ENCODE data around the gene RAB31.

Gene RAB31

DNA sequence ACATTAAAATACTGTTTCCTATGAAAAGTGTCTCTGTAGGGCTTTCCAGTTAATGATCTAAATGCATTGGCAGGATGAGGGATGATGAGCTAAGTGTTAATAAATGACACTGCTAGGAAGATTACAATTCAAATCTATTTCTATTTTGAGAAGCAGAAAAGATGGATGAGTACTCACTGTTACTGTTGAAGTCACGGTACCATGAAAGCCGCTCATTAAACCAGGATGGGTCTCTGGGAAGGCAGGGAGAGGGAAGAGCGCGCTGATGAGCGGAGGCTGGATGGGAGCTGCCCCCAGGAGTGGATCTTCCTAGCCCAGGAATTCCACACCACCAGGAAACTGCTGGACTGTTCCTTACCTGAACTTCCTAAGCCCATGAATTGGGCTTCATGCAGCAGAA, 150.5 kb downstream of the RAB31 start:
- no peak overlapping the region for H3K4me2 ChIP-seq (ENCODE audit: insufficient read depth, low read length, poor library complexity, severe bottlenecking)
- no peak overlapping the region for H3K4ac ChIP-seq (ENCODE audit: low read length)
- H3K14ac ChIP-seq (ENCODE audit: low read length): no peak overlapping the region
- no peak overlapping the region for H2BK12ac ChIP-seq (ENCODE audit: low read length)
- no peak overlapping the region for H3K18ac ChIP-seq (ENCODE audit: low read length)
- H4K8ac ChIP-seq (ENCODE audit: low read depth, low read length): no peak overlapping the region
- H2BK15ac ChIP-seq (ENCODE audit: low read length): no peak overlapping the region
- no peak overlapping the region for H4K91ac ChIP-seq (ENCODE audit: low read depth, low read length, poor library complexity)
- H3K4me1 ChIP-seq (ENCODE audit: control insufficient read depth in 2 of 2, insufficient read depth in 1 of 2, low read depth in 1 of 2, low read length in 2 of 2): peaks cover 2 to 11% of the 10 kb centered on the region in 2 donors
- H3K27me3 ChIP-seq (ENCODE audit: control insufficient read depth in 3 of 3, insufficient read depth in 3 of 3, low read depth in 1 of 3, low read length in 3 of 3): no peaks in the 10 kb centered on the region
- H3K9ac ChIP-seq (ENCODE audit: low read depth, low read length, poor library complexity): no peak overlapping the region
- H3K27ac ChIP-seq (replicated peaks; ENCODE audit: low read length): no peak overlapping the region
- no peak overlapping the region for H3K23ac ChIP-seq (ENCODE audit: low read depth, low read length, poor library complexity)
- no peak for DNase-seq (ENCODE audit: low spot score)
- no peak overlapping the region for H3K4me3 ChIP-seq (ENCODE audit: low read length in 2 of 2)
- H2AFZ ChIP-seq (ENCODE audit: low read length): no peak overlapping the region
- H2BK120ac ChIP-seq (ENCODE audit: low read depth, low read length): no peak overlapping the region
- no CpG with 5 or more reads among the region's 5 CpGs for WGBS, 2 donors (ENCODE audit: extremely low coverage in 2 of 2, insufficient read length in 2 of 2, insufficient replicate concordance in 1 of 2)
- peaks cover 0 to 5% of the 10 kb centered on the region in 2 donors for H3K9me3 ChIP-seq (replicated peaks in 1 of 2; ENCODE audit: control insufficient read depth in 2 of 2, insufficient read depth in 1 of 2, low read depth in 1 of 2, low read length in 2 of 2)
- no peak overlapping the region for H2AK5ac ChIP-seq (ENCODE audit: low read depth, low read length)
- H3K36me3 ChIP-seq (replicated peaks in 1 of 2; ENCODE audit: control insufficient read depth in 2 of 2, insufficient read depth in 2 of 2, low read length in 2 of 2): peaks cover 0 to 10% of the 10 kb centered on the region in 2 donors
- H3K79me1 ChIP-seq (ENCODE audit: low read depth, low read length): no peaks in the 10 kb centered on the region
- no peak overlapping the region for H2BK5ac ChIP-seq (ENCODE audit: low read length)

DNA sequence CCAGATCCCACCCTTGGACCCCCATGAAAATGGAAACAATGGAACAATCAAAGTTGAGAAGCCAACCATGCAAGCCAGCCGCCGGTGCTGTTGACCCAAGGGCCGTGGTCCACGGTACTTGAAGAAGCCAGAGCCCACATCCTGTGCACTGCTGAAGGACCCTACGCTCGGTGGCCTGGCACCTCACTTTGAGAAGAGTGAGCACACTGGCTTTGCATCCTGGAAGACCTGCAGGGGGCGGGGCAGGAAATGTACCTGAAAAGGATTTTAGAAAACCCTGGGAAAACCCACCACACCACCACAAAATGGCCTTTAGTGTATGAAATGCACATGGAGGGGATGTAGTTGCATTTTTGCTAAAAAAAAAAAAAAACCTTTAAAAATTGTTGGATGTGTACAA, 151.1 kb downstream of the RAB31 start:
- Histone ChIP-seq H2BK120ac (ENCODE audit: low read depth, low read length) (no peak overlapping the region), H3K9me3 (replicated peaks in 1 of 2; ENCODE audit: control insufficient read depth in 2 of 2, insufficient read depth in 1 of 2, low read depth in 1 of 2, low read length in 2 of 2) (peaks cover 0 to 5% of the 10 kb centered on the region in 2 donors), H3K36me3 (replicated peaks in 1 of 2; ENCODE audit: control insufficient read depth in 2 of 2, insufficient read depth in 2 of 2, low read length in 2 of 2) (peaks cover 0 to 10% of the 10 kb centered on the region in 2 donors), H4K91ac (ENCODE audit: low read depth, low read length, poor library complexity) (no peak overlapping the region), H3K4ac (ENCODE audit: low read length) (no peak overlapping the region), H3K18ac (ENCODE audit: low read length) (no peak overlapping the region), H3K79me1 (ENCODE audit: low read depth, low read length) (no peaks in the 10 kb centered on the region), H2BK12ac (ENCODE audit: low read length) (no peak overlapping the region), H2BK5ac (ENCODE audit: low read length) (no peak overlapping the region), H3K14ac (ENCODE audit: low read length) (no peak overlapping the region), H3K4me3 (ENCODE audit: low read length in 2 of 2) (no peak overlapping the region), H2AK5ac (ENCODE audit: low read depth, low read length) (no peak overlapping the region), H3K27me3 (ENCODE audit: control insufficient read depth in 3 of 3, insufficient read depth in 3 of 3, low read depth in 1 of 3, low read length in 3 of 3) (no peaks in the 10 kb centered on the region), H3K4me1 (ENCODE audit: control insufficient read depth in 2 of 2, insufficient read depth in 1 of 2, low read depth in 1 of 2, low read length in 2 of 2) (peaks cover 2 to 11% of the 10 kb centered on the region in 2 donors), H3K27ac (replicated peaks; ENCODE audit: low read length) (no peak overlapping the region), H2AFZ (ENCODE audit: low read length) (no peak overlapping the region), H3K23ac (ENCODE audit: low read depth, low read length, poor library complexity) (peak overlapping the region; percentile 48), H2BK15ac (ENCODE audit: low read length) (no peak overlapping the region), H3K4me2 (ENCODE audit: insufficient read depth, low read length, poor library complexity, severe bottlenecking) (no peak overlapping the region), H4K8ac (ENCODE audit: low read depth, low read length) (no peak overlapping the region), H3K9ac (ENCODE audit: low read depth, low read length, poor library complexity) (no peak overlapping the region)
- DNase-seq (ENCODE audit: low spot score): no peak
- WGBS, 2 donors (ENCODE audit: extremely low coverage in 2 of 2, insufficient read length in 2 of 2, insufficient replicate concordance in 1 of 2): no CpG with 5 or more reads among the region's 7 CpGs

DNA sequence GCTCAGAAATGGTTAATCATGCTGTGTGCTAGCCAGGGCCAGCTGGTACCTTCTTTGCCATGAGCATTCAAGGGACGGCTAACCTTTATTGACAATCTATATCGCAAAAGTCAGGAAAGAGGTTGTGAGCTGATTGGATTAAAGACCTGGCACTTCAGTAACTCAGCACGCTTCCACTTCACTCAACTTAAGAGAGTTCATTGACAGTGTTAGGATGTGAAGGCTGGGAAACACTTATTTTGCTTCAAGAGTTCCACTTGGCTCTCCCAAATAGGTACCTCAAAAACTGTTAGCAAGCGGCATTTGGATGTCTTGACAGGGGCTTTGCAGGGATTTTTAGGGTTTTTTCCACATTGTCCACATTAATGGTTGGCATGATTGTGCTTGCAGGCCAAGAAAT, 152.6 kb downstream of the RAB31 start:
- H3K4ac ChIP-seq (ENCODE audit: low read length): no peak overlapping the region
- no peak overlapping the region for H4K91ac ChIP-seq (ENCODE audit: low read depth, low read length, poor library complexity)
- no peak overlapping the region for H3K4me2 ChIP-seq (ENCODE audit: insufficient read depth, low read length, poor library complexity, severe bottlenecking)
- peaks cover 4 to 8% of the 10 kb centered on the region in 2 donors for H3K9me3 ChIP-seq (replicated peaks in 1 of 2; ENCODE audit: control insufficient read depth in 2 of 2, insufficient read depth in 1 of 2, low read depth in 1 of 2, low read length in 2 of 2)
- H3K9ac ChIP-seq (ENCODE audit: low read depth, low read length, poor library complexity): no peak overlapping the region
- H3K79me1 ChIP-seq (ENCODE audit: low read depth, low read length): no peaks in the 10 kb centered on the region
- no peak overlapping the region for H3K18ac ChIP-seq (ENCODE audit: low read length)
- no peak overlapping the region for H4K8ac ChIP-seq (ENCODE audit: low read depth, low read length)
- peaks cover 0 to 10% of the 10 kb centered on the region in 2 donors for H3K36me3 ChIP-seq (replicated peaks in 1 of 2; ENCODE audit: control insufficient read depth in 2 of 2, insufficient read depth in 2 of 2, low read length in 2 of 2)
- no peaks in the 10 kb centered on the region for H3K27me3 ChIP-seq (ENCODE audit: control insufficient read depth in 3 of 3, insufficient read depth in 3 of 3, low read depth in 1 of 3, low read length in 3 of 3)
- no peak overlapping the region for H2BK12ac ChIP-seq (ENCODE audit: low read length)
- H3K14ac ChIP-seq (ENCODE audit: low read length): no peak overlapping the region
- WGBS, 2 donors (ENCODE audit: extremely low coverage in 2 of 2, insufficient read length in 2 of 2, insufficient replicate concordance in 1 of 2): no CpG with 5 or more reads among the region's 4 CpGs
- H3K4me3 ChIP-seq (ENCODE audit: low read length in 2 of 2): no peak overlapping the region
- DNase-seq (ENCODE audit: low spot score): no peak
- H3K4me1 ChIP-seq (ENCODE audit: control insufficient read depth in 2 of 2, insufficient read depth in 1 of 2, low read depth in 1 of 2, low read length in 2 of 2): peaks cover 2 to 11% of the 10 kb centered on the region in 2 donors
- H2BK120ac ChIP-seq (ENCODE audit: low read depth, low read length): no peak overlapping the region
- H3K23ac ChIP-seq (ENCODE audit: low read depth, low read length, poor library complexity): no peak overlapping the region
- no peak overlapping the region for H2AK5ac ChIP-seq (ENCODE audit: low read depth, low read length)
- no peak overlapping the region for H2BK15ac ChIP-seq (ENCODE audit: low read length)
- no peak overlapping the region for H2BK5ac ChIP-seq (ENCODE audit: low read length)
- H2AFZ ChIP-seq (ENCODE audit: low read length): no peak overlapping the region
- no peak overlapping the region for H3K27ac ChIP-seq (replicated peaks; ENCODE audit: low read length)

DNA sequence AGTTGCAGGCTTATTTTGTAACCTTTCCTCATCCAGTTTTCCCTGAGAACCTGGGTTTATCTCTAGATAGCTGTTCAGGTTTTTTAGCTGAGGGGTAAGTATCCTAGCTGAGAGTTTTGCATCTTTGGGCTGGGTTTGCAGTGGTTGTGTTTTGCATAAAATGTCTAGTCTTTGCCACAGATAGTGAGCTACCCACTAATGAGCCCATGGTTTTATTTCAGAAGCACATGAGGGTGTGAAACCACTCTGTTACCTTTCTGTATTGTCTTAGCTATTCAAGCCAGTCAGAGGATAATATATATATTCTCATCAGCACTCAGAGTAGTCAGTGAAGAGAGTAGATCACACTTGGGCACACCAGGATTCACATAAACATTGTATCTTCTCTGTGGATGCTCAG, 153.1 kb downstream of the RAB31 start:
- H3K9me3 ChIP-seq (replicated peaks in 1 of 2; ENCODE audit: control insufficient read depth in 2 of 2, insufficient read depth in 1 of 2, low read depth in 1 of 2, low read length in 2 of 2): peaks cover 5 to 13% of the 10 kb centered on the region in 2 donors
- no peak overlapping the region for H3K14ac ChIP-seq (ENCODE audit: low read length)
- no peak overlapping the region for H3K4ac ChIP-seq (ENCODE audit: low read length)
- no peak overlapping the region for H2AK5ac ChIP-seq (ENCODE audit: low read depth, low read length)
- H3K4me3 ChIP-seq (ENCODE audit: low read length in 2 of 2): no peak overlapping the region
- peaks cover 2 to 11% of the 10 kb centered on the region in 2 donors for H3K4me1 ChIP-seq (ENCODE audit: control insufficient read depth in 2 of 2, insufficient read depth in 1 of 2, low read depth in 1 of 2, low read length in 2 of 2)
- no peak for DNase-seq (ENCODE audit: low spot score)
- no peak overlapping the region for H2BK12ac ChIP-seq (ENCODE audit: low read length)
- H2BK5ac ChIP-seq (ENCODE audit: low read length): no peak overlapping the region
- H3K27ac ChIP-seq (replicated peaks; ENCODE audit: low read length): no peak overlapping the region
- H3K4me2 ChIP-seq (ENCODE audit: insufficient read depth, low read length, poor library complexity, severe bottlenecking): no peak overlapping the region
- H3K23ac ChIP-seq (ENCODE audit: low read depth, low read length, poor library complexity): no peak overlapping the region
- H3K36me3 ChIP-seq (replicated peaks in 1 of 2; ENCODE audit: control insufficient read depth in 2 of 2, insufficient read depth in 2 of 2, low read length in 2 of 2): peaks cover 0 to 10% of the 10 kb centered on the region in 2 donors
- H2AFZ ChIP-seq (ENCODE audit: low read length): no peak overlapping the region
- no peaks in the 10 kb centered on the region for H3K27me3 ChIP-seq (ENCODE audit: control insufficient read depth in 3 of 3, insufficient read depth in 3 of 3, low read depth in 1 of 3, low read length in 3 of 3)
- no peak overlapping the region for H3K18ac ChIP-seq (ENCODE audit: low read length)
- H4K91ac ChIP-seq (ENCODE audit: low read depth, low read length, poor library complexity): no peak overlapping the region
- no peak overlapping the region for H4K8ac ChIP-seq (ENCODE audit: low read depth, low read length)
- H2BK15ac ChIP-seq (ENCODE audit: low read length): no peak overlapping the region
- no peak overlapping the region for H2BK120ac ChIP-seq (ENCODE audit: low read depth, low read length)
- H3K79me1 ChIP-seq (ENCODE audit: low read depth, low read length): no peaks in the 10 kb centered on the region
- no peak overlapping the region for H3K9ac ChIP-seq (ENCODE audit: low read depth, low read length, poor library complexity)
